Thoracic aorta (tissue), 2 donors: Measurements from ENCODE around the gene ALKBH6. TPM values are rescaled to one million over a fixed set of nuclear protein-coding genes. Genes with fewer than 3 reads are reported as not detected.

Experiments
- ATAC-seq: fragments of 150-250 bp; one replicate; pipeline ENCODE4 v1.8.0; 2017; ENCODE audit warnings: low read depth; ENCODE audit not compliant: insufficient number of reproducible peaks, low FRiP score
- DNase-seq: peaks from one replicate; pipeline ENCODE4 v3.0.0-alpha.2; 2020; ENCODE audit warnings: low spot score
- H3K27ac ChIP-seq, 2 donors: fragments of 200-600 bp; sonication (generic); 1 replicate in 1 of 2; 2 replicates in 1 of 2; pipeline ENCODE4 v1.5.1; 2016; ENCODE audit warnings: mild to moderate bottlenecking in 2 of 2, moderate library complexity in 2 of 2
- H3K27me3 ChIP-seq: fragments of 200-600 bp; sonication (generic); replicated peaks from 2 replicates; pipeline ENCODE4 v1.6.0; 2016; ENCODE audit warnings: mild to moderate bottlenecking; ENCODE audit not compliant: insufficient read depth
- H3K36me3 ChIP-seq: fragments of 200-600 bp; sonication (generic); one replicate; pipeline ENCODE4 v1.5.1; 2016
- H3K4me1 ChIP-seq, 2 donors: fragments of 200-600 bp; sonication (generic); 1 replicate in 1 of 2; 2 replicates in 1 of 2; pipeline versions ENCODE4 v1.5.1 to v1.6.0; 2016; ENCODE audit warnings: low read depth in 2 of 2, mild to moderate bottlenecking in 1 of 2; ENCODE audit not compliant: control insufficient read depth in 1 of 2
- H3K4me3 ChIP-seq: fragments of 200-600 bp; sonication (generic); 2 replicates; pipeline ENCODE4 v1.5.1; 2016; ENCODE audit warnings: mild to moderate bottlenecking
- H3K9me3 ChIP-seq: fragments of 200-600 bp; sonication (generic); 2 replicates; pipeline ENCODE4 v1.5.1; 2016
- total RNA-seq, 2 donors: library from RNA; depleted of rRNA; stranded (reverse); fragments of >200 nt; gene quantifications; one replicate each; pipeline versions ENCODE4 v1.1.0 to v1.2.3, GENCODE V29; 2016
- TF ChIP-seq, protein P1 (sequence below): fragments of 200-600 bp; sonication (generic); IDR thresholded peaks from one replicate; pipeline ENCODE4 v1.5.1; 2019; ENCODE audit warnings: antibody characterized with exemption

The ALKBH6 gene
- total RNA-seq, 2 donors from 2014 or later = 19.8 to 55.8 TPM

DNA sequence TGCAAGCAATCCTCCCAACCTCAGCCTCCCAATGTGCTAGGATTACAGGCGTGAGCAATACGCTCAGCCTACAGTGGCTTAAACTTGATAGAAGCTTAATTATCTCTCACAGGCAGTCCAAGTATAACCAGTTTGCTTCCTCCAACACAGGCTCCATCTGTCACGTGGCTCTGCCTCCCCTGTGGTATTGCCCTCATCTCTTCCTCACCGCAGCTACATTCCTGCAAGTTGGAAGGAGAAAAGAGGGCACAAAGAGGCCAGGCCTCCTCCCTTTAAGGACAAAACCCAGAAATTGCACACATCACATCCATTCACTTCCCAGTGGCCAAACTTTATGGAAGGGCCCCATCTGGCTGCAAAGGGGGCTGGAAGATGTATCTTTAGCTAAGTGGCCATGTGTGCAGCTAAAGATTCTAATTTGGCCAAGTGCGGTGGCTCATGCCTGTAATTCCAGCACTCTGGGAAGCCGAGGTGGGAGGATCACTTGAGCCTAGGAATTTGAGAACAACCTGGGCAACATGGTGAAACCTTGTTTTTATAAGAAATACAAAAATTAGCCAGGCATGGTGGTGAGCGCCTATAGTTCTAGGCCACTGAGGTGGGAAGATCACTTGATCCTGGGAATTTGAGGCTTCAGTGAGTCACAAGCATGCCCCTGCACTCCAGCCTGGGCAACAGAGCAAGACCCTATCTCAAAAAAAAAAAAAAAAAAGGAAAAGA is 22.1 kb downstream of the ALKBH6 start:
- H3K27me3 ChIP-seq = no peaks in the 10 kb centered on the region
- TF ChIP-seq, protein P1, sequence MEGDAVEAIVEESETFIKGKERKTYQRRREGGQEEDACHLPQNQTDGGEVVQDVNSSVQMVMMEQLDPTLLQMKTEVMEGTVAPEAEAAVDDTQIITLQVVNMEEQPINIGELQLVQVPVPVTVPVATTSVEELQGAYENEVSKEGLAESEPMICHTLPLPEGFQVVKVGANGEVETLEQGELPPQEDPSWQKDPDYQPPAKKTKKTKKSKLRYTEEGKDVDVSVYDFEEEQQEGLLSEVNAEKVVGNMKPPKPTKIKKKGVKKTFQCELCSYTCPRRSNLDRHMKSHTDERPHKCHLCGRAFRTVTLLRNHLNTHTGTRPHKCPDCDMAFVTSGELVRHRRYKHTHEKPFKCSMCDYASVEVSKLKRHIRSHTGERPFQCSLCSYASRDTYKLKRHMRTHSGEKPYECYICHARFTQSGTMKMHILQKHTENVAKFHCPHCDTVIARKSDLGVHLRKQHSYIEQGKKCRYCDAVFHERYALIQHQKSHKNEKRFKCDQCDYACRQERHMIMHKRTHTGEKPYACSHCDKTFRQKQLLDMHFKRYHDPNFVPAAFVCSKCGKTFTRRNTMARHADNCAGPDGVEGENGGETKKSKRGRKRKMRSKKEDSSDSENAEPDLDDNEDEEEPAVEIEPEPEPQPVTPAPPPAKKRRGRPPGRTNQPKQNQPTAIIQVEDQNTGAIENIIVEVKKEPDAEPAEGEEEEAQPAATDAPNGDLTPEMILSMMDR = no peak
- H3K4me1 ChIP-seq = peaks cover 12 to 26% of the 10 kb centered on the region in 2 donors
- no peaks in the 10 kb centered on the region for H3K36me3 ChIP-seq
- no peak for DNase-seq
- no peak overlapping the region for H3K27ac ChIP-seq
- no peak for ATAC-seq
- no peaks in the 10 kb centered on the region for H3K9me3 ChIP-seq
- no peak overlapping the region for H3K4me3 ChIP-seq

DNA sequence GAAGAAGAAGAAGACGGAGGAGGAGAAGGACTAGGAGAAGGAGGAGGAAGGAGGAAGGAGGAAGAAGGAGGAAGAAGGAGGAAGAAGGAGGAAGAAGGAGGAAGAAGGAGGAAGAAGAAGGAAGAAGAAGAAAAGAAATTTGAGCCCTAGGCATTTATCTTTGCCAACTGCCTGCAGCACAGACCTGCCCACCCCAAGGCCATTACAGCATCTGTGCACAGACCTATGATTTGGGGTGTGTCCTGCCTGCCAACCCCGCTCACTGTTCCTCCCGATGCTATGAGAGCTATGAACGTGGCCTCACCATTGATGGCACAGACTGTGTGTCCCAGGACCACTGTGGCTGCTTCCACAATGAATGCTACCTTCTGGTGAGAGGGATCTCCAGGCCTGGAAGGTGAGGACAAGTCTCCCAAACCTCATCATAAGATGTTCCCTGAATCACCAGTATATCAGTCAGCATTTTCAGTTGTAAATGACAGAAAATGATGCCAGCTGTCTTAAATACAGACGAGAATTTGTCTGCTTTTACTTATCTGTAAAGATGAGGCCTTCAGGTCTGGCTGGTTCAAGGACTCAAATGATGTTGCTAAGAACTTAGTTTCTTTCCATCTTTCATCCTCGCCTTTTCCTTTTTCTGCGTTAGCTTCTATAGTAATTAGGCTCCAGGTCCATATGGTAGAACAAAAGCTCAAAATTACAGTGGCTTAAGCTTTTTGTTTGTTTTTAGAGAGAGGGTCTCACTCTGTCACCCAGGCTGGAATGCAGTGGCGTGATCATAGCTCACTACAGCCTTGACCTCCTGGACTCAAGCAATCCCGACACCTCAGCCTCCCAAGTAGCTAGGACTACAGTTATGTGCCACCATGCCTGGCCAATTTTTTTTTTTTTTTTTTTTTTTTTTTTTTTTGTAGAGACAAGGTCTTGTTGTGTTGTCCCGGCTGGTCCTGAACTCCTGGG is 23.0 kb downstream of the ALKBH6 start:
- Histone ChIP-seq H3K9me3 (no peaks in the 10 kb centered on the region), H3K4me1 (peaks cover 5 to 18% of the 10 kb centered on the region in 2 donors), H3K36me3 (no peaks in the 10 kb centered on the region), H3K27ac (no peak overlapping the region), H3K27me3 (no peaks in the 10 kb centered on the region), H3K4me3 (no peak overlapping the region)
- DNase-seq (no peak), ATAC-seq (no peak)
- TF ChIP-seq, protein P1 = no peak

DNA sequence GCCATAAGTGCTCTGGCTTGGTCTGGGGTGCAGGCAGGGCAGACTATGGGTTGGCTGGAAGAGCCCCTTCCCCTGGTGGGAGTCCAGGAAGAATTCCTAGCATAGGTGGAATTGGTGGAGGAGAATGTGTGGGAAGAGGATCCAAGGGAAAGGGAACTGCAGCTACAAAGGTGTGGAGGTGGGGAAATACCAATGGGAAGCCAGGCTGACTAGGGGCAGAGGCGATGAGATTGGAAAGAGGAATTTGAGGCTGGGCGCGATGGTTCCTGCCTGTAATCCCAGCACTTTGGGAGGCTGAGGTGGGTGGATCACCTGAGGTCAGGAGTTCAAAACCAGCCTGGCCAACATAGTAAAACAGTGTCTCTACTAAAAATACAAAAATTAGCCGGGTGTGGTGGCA is 23.9 kb downstream of the ALKBH6 start:
- no peaks in the 10 kb centered on the region for H3K36me3 ChIP-seq
- ATAC-seq = no peak
- DNase-seq = no peak
- no peaks in the 10 kb centered on the region for H3K9me3 ChIP-seq
- H3K27ac ChIP-seq = no peak overlapping the region
- TF ChIP-seq, protein P1 = no peak
- H3K4me3 ChIP-seq = no peak overlapping the region
- H3K4me1 ChIP-seq = peaks cover 0 to 14% of the 10 kb centered on the region in 2 donors
- no peaks in the 10 kb centered on the region for H3K27me3 ChIP-seq

DNA sequence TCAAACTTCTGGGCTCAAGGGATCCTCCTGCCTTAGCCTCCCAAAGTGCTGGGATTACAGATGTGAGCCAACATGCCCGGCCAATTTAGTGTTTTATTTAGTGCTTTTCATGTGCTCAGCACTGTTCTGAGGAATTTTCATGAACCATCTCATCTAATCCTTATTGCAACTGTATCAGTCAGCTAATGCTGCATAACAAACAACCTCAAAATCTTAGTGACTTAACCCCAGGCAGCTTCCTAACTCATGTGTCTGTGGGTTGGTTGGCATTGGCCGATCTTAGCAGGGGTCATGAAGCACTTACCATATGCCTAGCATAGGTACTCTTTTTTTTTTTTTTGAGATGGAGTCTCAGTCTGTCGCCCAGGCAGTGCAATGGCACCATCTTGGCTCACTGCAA is 25.2 kb downstream of the ALKBH6 start:
- TF ChIP-seq, protein P1 = no peak
- Histone ChIP-seq H3K9me3 (no peaks in the 10 kb centered on the region), H3K27me3 (no peaks in the 10 kb centered on the region), H3K36me3 (no peaks in the 10 kb centered on the region), H3K27ac (no peak overlapping the region), H3K4me1 (peaks cover 0 to 8% of the 10 kb centered on the region in 2 donors), H3K4me3 (no peak overlapping the region)
- DNase-seq = no peak
- no peak for ATAC-seq

DNA sequence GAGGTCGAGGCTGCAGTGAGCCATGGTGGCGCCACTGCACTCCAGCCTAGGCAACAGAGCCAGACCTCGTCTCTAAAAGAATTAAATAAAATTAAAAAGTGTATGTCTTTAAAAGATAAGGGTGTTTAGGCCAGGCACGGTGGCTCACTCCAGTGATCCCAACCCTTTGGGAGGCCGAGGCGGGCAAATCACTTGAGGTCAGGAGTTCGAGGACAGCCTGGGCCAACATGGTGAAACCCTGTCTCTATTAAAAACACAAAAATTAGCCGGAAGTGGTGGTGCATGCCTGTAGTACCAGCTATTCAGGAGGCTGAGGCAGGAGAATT is 26.5 kb downstream of the ALKBH6 start:
- H3K9me3 ChIP-seq = no peaks in the 10 kb centered on the region
- H3K4me1 ChIP-seq = peaks cover 0 to 6% of the 10 kb centered on the region in 2 donors
- no peak for DNase-seq
- H3K36me3 ChIP-seq = no peaks in the 10 kb centered on the region
- ATAC-seq = no peak
- H3K27ac ChIP-seq = no peak overlapping the region
- peak overlapping the region; percentile 63 for H3K4me3 ChIP-seq
- H3K27me3 ChIP-seq = no peaks in the 10 kb centered on the region
- TF ChIP-seq, protein P1 = no peak
